ENCODE data around the gene PLA2G15. TPM values are rescaled to one million over a fixed set of nuclear protein-coding genes. Genes with fewer than 3 reads are reported as not detected.

Gene PLA2G15
- total RNA-seq, 4 donors from 2014 or later = 4.5 to 18.0 (median 11.7) TPM

- H3K9me3 ChIP-seq = no peaks in the 10 kb centered on the region
- H3K27ac ChIP-seq = peak overlapping the region in 3 of 4 donors; percentile 66 to 73 (median 70)
- ATAC-seq = no peak
- 57 to 58% methylated on average over 11 of the region's 11 CpGs for WGBS, 2 donors (ENCODE audit: low coverage in 1 of 2)
- peaks cover 0 to 34% (median 11%) of the 10 kb centered on the region in 3 donors for H3K4me1 ChIP-seq
- no peaks in the 10 kb centered on the region for H3K27me3 ChIP-seq
- TF ChIP-seq POLR2AphosphoS5 (IDR thresholded peaks at IDR 0.05) = no peak
- no peak for TF ChIP-seq EP300 (IDR thresholded peaks at IDR 0.05)
- H3K4me3 ChIP-seq = no peak overlapping the region
- peaks cover 2 to 98% of the 10 kb centered on the region in 2 donors for H3K36me3 ChIP-seq
Measured at GRCh38 chr16:68299571-68300453, 54.6 kb downstream of the PLA2G15 start.

GRCh38 chr16:68300734-68301459, 55.7 kb downstream of the PLA2G15 start:
- Histone ChIP-seq H3K36me3 (peaks cover 2 to 98% of the 10 kb centered on the region in 2 donors), H3K27ac (no peak overlapping the region), H3K4me3 (no peak overlapping the region), H3K27me3 (no peaks in the 10 kb centered on the region), H3K4me1 (peaks cover 0 to 34% (median 11%) of the 10 kb centered on the region in 3 donors), H3K9me3 (no peaks in the 10 kb centered on the region)
- TF ChIP-seq CTCF (IDR thresholded peaks at IDR 0.05) (no peak), POLR2AphosphoS5 (IDR thresholded peaks at IDR 0.05) (no peak), EP300 (IDR thresholded peaks at IDR 0.05) (no peak)
- WGBS, 2 donors (ENCODE audit: low coverage in 1 of 2) = 77 to 82% methylated on average over 5 to 6 of the region's 7 CpGs
- ATAC-seq = no peak

- Histone ChIP-seq H3K36me3 (peaks cover 0 to 77% of the 10 kb centered on the region in 2 donors), H3K4me1 (peaks cover 3 to 34% (median 13%) of the 10 kb centered on the region in 3 donors), H3K27ac (no peak overlapping the region), H3K9me3 (no peaks in the 10 kb centered on the region), H3K27me3 (no peaks in the 10 kb centered on the region), H3K4me3 (no peak overlapping the region)
- ATAC-seq = no peak
- TF ChIP-seq POLR2A (IDR thresholded peaks at IDR 0.05) = no peak
- no peak for TF ChIP-seq CTCF (IDR thresholded peaks at IDR 0.05)
- TF ChIP-seq EP300 (IDR thresholded peaks at IDR 0.05) = no peak
- TF ChIP-seq POLR2AphosphoS5 (IDR thresholded peaks at IDR 0.05) = no peak
- WGBS, 2 donors (ENCODE audit: low coverage in 1 of 2) = 91 to 92% methylated on average over 3 of the region's 3 CpGs
Measured at GRCh38 chr16:68306633-68307032, 61.5 kb downstream of the PLA2G15 start.

GRCh38 chr16:68309799-68310198, 64.6 kb downstream of the PLA2G15 start:
- ATAC-seq = no peak
- WGBS, 2 donors (ENCODE audit: low coverage in 1 of 2) = 45 to 59% methylated on average over 3 to 6 of the region's 6 CpGs
- Histone ChIP-seq H3K9me3 (no peaks in the 10 kb centered on the region), H3K36me3 (peaks cover 0 to 65% of the 10 kb centered on the region in 2 donors), H3K4me3 (peak overlapping the region; percentile 69 to 82), H3K27ac (peak overlapping the region in 2 of 4 donors; percentile 84 to 89), H3K27me3 (no peaks in the 10 kb centered on the region), H3K4me1 (peaks cover 3 to 59% (median 16%) of the 10 kb centered on the region in 3 donors)
- TF ChIP-seq POLR2AphosphoS5 (IDR thresholded peaks at IDR 0.05) = no peak
- no peak for TF ChIP-seq POLR2A (IDR thresholded peaks at IDR 0.05)
- no peak for TF ChIP-seq CTCF (IDR thresholded peaks at IDR 0.05)

GRCh38 chr16:68310437-68310773, 65.2 kb downstream of the PLA2G15 start:
- H3K4me3 ChIP-seq = peak overlapping the region; percentile 69 to 82
- H3K36me3 ChIP-seq = peaks cover 0 to 61% of the 10 kb centered on the region in 2 donors
- TF ChIP-seq EP300 (IDR thresholded peaks at IDR 0.05) (no peak), POLR2AphosphoS5 (IDR thresholded peaks at IDR 0.05) (no peak), CTCF (IDR thresholded peaks at IDR 0.05) (no peak), POLR2A (IDR thresholded peaks at IDR 0.05) (no peak)
- peaks cover 3 to 59% (median 16%) of the 10 kb centered on the region in 3 donors for H3K4me1 ChIP-seq
- H3K27ac ChIP-seq = peak overlapping the region in 3 of 4 donors; percentile 83 to 89 (median 84)
- no peaks in the 10 kb centered on the region for H3K9me3 ChIP-seq
- ATAC-seq = peak; percentile 26
- no CpG with 5 or more reads among the region's 29 CpGs for WGBS, 2 donors (ENCODE audit: low coverage in 1 of 2)
- H3K27me3 ChIP-seq = no peaks in the 10 kb centered on the region

Measured in gastroesophageal sphincter (tissue), 4 donors.